ENCODE measurements around the gene KCNQ5.

DNA sequence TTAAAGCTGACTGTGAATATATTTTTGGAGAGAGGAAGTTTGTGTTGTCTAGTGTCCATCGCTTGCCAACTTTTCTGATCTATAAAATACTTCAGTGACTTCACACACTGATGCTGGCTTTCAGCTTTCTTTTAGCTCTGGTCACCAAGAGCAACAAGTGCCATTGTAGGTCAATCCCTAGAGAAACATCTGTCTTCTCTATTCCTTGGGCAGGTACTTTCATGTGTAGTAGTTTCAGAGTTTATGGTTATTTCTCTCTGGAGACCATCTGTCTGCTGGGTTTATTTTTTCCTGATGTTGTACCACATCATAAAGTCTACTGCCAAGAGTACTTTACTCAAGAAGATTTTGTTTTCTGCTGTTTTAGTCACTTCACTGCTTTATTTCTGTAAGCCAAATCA is 353.5 kb downstream of the KCNQ5 start:
- TF ChIP-seq, protein P1, sequence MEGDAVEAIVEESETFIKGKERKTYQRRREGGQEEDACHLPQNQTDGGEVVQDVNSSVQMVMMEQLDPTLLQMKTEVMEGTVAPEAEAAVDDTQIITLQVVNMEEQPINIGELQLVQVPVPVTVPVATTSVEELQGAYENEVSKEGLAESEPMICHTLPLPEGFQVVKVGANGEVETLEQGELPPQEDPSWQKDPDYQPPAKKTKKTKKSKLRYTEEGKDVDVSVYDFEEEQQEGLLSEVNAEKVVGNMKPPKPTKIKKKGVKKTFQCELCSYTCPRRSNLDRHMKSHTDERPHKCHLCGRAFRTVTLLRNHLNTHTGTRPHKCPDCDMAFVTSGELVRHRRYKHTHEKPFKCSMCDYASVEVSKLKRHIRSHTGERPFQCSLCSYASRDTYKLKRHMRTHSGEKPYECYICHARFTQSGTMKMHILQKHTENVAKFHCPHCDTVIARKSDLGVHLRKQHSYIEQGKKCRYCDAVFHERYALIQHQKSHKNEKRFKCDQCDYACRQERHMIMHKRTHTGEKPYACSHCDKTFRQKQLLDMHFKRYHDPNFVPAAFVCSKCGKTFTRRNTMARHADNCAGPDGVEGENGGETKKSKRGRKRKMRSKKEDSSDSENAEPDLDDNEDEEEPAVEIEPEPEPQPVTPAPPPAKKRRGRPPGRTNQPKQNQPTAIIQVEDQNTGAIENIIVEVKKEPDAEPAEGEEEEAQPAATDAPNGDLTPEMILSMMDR (IDR thresholded peaks at IDR 0.05; ENCODE audit: low read length) = no peak
- no peak for TF ChIP-seq EZH2 (IDR thresholded peaks at IDR 0.05; ENCODE audit: borderline replicate concordance, low read length)
